WERI-Rb-1 (cell line): ENCODE results near the gene CRYBG3.

ENCODE experiments used
- DNase-seq: peaks from one replicate; pipeline ENCODE4 v3.0.0-alpha.2; 2020
- H3K27ac ChIP-seq: fragments of 250-450 bp; sonication (Bioruptor Pico); 2 replicates; pipeline ENCODE4 v1.5.1; 2020; ENCODE audit warnings: mild to moderate bottlenecking, moderate library complexity
- H3K27me3 ChIP-seq: fragments of 250-450 bp; sonication (Bioruptor Pico); 2 replicates; pipeline ENCODE4 v1.5.1; 2021; ENCODE audit warnings: mild to moderate bottlenecking, low read depth, moderate library complexity; ENCODE audit not compliant: insufficient read depth, severe bottlenecking
- H3K36me3 ChIP-seq: fragments of 250-450 bp; sonication (Bioruptor Pico); 2 replicates; pipeline ENCODE4 v1.5.1; 2020; ENCODE audit warnings: mild to moderate bottlenecking, moderate library complexity
- H3K4me3 ChIP-seq: 2 replicates; pipeline ENCODE4 v1.5.1; 2011; ENCODE audit warnings: low read depth, mild to moderate bottlenecking, control low read depth, low read length
- H3K9me3 ChIP-seq: fragments of 250-450 bp; sonication (Bioruptor Pico); 2 replicates; pipeline ENCODE4 v1.5.1; 2021; ENCODE audit warnings: mild to moderate bottlenecking, moderate library complexity; ENCODE audit not compliant: severe bottlenecking
- CTCF ChIP-seq: IDR thresholded peaks from 2 replicates; pipeline ENCODE4 v1.5.1; 2011; ENCODE audit warnings: low read depth, mild to moderate bottlenecking, control low read depth, inconsistent platforms, low read length

Gene CRYBG3

GRCh38 chr3:97990624-97991292 lies 168.9 kb downstream of the CRYBG3 start:
- Histone ChIP-seq H3K27me3 (no peaks in the 10 kb centered on the region), H3K9me3 (peaks cover 2% of the 10 kb centered on the region), H3K36me3 (no peaks in the 10 kb centered on the region), H3K27ac (no peak overlapping the region), H3K4me3 (no peak overlapping the region)
- TF ChIP-seq CTCF, result no peak
- no peak for DNase-seq

- Histone ChIP-seq H3K9me3 (peaks cover 2% of the 10 kb centered on the region), H3K27me3 (no peaks in the 10 kb centered on the region), H3K4me3 (no peak overlapping the region), H3K27ac (no peak overlapping the region), H3K36me3 (no peaks in the 10 kb centered on the region)
- no peak for TF ChIP-seq CTCF
- DNase-seq, result no peak
Observed at GRCh38 chr3:97991293-97991682, 169.5 kb downstream of the CRYBG3 start.

GRCh38 chr3:97992547-97993173 lies 170.8 kb downstream of the CRYBG3 start:
- Histone ChIP-seq H3K9me3 (peaks cover 2% of the 10 kb centered on the region), H3K4me3 (no peak overlapping the region), H3K36me3 (no peaks in the 10 kb centered on the region), H3K27me3 (no peaks in the 10 kb centered on the region), H3K27ac (no peak overlapping the region)
- no peak for TF ChIP-seq CTCF
- DNase-seq, result no peak

GRCh38 chr3:97993526-97993925 lies 171.7 kb downstream of the CRYBG3 start:
- Histone ChIP-seq H3K27me3 (no peaks in the 10 kb centered on the region), H3K9me3 (peaks cover 2% of the 10 kb centered on the region), H3K4me3 (no peak overlapping the region), H3K36me3 (no peaks in the 10 kb centered on the region), H3K27ac (no peak overlapping the region)
- no peak for TF ChIP-seq CTCF
- DNase-seq, result no peak

- H3K27me3 ChIP-seq, result no peaks in the 10 kb centered on the region
- no peak for TF ChIP-seq CTCF
- no peaks in the 10 kb centered on the region for H3K9me3 ChIP-seq
- no peaks in the 10 kb centered on the region for H3K36me3 ChIP-seq
- no peak overlapping the region for H3K4me3 ChIP-seq
- DNase-seq, result no peak
- H3K27ac ChIP-seq, result no peak overlapping the region
Observed at GRCh38 chr3:97994328-97994945, 172.6 kb downstream of the CRYBG3 start.
